SIG-M5 (cell line): ENCODE data around the gene FHOD1.

Experiments used
- DNase-seq: peaks from one replicate; lab custom pipeline; 2025; lab: John Stamatoyannopoulos, UW

The FHOD1 gene

GRCh38 chr16:67249178-67250044 is 2.1 kb upstream of the FHOD1 start:
- DNase-seq, result no peak

GRCh38 chr16:67248401-67249177 is 1.3 kb upstream of the FHOD1 start, which contains the start of gene SLC9A5:
Gene SLC9A5, plus strand, starts transcription at chr16:67248979. Its CDS starts 36 bp downstream, at chr16:67249015.
- DNase-seq, result no peak

- DNase-seq, result no peak
Measured at GRCh38 chr16:67248073-67248400, 756 bp upstream of the FHOD1 start.

- no peak for DNase-seq
Measured at GRCh38 chr16:67246756-67247191, 507 bp downstream of the FHOD1 start.

- DNase-seq, result no peak
Measured at GRCh38 chr16:67246081-67246755, 1.1 kb downstream of the FHOD1 start.

GRCh38 chr16:67245674-67246080 is 1.6 kb downstream of the FHOD1 start:
- no peak for DNase-seq

- no peak for DNase-seq
Measured at GRCh38 chr16:67245186-67245585, 2.1 kb downstream of the FHOD1 start.

- peak; percentile 92 for DNase-seq
Measured at GRCh38 chr16:67244387-67245185, 2.7 kb downstream of the FHOD1 start.

- no peak for DNase-seq
Measured at GRCh38 chr16:67243481-67243880, 3.8 kb downstream of the FHOD1 start.

GRCh38 chr16:67242138-67242730 is 5.0 kb downstream of the FHOD1 start:
- DNase-seq, result no peak

GRCh38 chr16:67241008-67241900 is 6.0 kb downstream of the FHOD1 start:
- DNase-seq, result no peak

- DNase-seq, result no peak
Measured at GRCh38 chr16:67240506-67240905, 6.8 kb downstream of the FHOD1 start.

- DNase-seq, result no peak
Measured at GRCh38 chr16:67238806-67239470, 8.3 kb downstream of the FHOD1 start.

- DNase-seq, result no peak
Measured at GRCh38 chr16:67238278-67238575, 9.1 kb downstream of the FHOD1 start.

- DNase-seq, result no peak
Measured at GRCh38 chr16:67237396-67238277, 9.6 kb downstream of the FHOD1 start.

GRCh38 chr16:67236563-67237395 is 10.5 kb downstream of the FHOD1 start:
- DNase-seq, result no peak

GRCh38 chr16:67235816-67236562 is 11.3 kb downstream of the FHOD1 start:
- DNase-seq, result no peak
